ENCODE measurements around the gene CIAO3. TPM values are rescaled to one million over a fixed set of nuclear protein-coding genes. Genes with fewer than 3 reads are reported as not detected.
"Not testable (repeated sequence)": the region's sequence is repeated elsewhere in the genome, so short reads cannot be mapped to it uniquely, and the experiment has no call there.

Gene CIAO3
- total and polyA plus RNA-seq, 4 experiments from 2014 or later = 10.8 to 58.2 (median 42.1) TPM

DNA sequence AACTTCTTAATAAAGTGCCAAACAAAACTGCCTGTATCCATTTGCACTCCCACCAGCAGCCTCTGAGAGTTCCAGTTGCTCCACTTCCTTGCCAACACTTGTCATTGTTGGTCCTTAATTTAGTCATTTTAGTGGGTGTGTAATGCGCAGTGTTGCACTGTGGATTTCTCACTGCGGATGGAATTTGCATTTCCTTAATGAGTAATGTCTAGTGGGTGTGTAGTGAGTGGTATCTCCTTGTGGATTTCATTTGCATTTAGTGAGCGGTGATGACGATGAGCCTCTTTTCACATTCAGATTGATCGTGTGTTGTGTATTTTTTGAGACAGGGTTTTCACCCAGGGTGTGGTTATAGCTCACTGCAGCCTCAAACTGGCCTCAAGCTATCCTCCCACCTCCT lies 15.6 kb upstream of the CIAO3 start:
- Mint-ChIP-seq H3K27me3 (peaks cover 7% of the 10 kb centered on the region in 2 donors), H3K36me3 (peaks cover 0 to 3% of the 10 kb centered on the region in 2 donors), H3K9me3 (peaks cover 0 to 5% (median under 1%) of the 10 kb centered on the region in 8 donors), H3K4me1 (peaks cover 0 to 2% (median under 1%) of the 10 kb centered on the region in 4 donors), H3K27ac (no peak overlapping the region), H3K4me3 (no peak overlapping the region)
- Histone ChIP-seq H3K4me1 (ENCODE audit: insufficient read depth, low read length) (no peaks in the 10 kb centered on the region), H3K27ac (ENCODE audit: low read depth, low read length) (no peak overlapping the region), H3K27me3 (ENCODE audit: insufficient read depth, low read length) (no peaks in the 10 kb centered on the region), H3K36me3 (ENCODE audit: insufficient read depth, low read length) (no peaks in the 10 kb centered on the region), H3K9me3 (ENCODE audit: control insufficient read depth in 1 of 2, low read length in 2 of 2) (no peaks in the 10 kb centered on the region), H3K4me3 (ENCODE audit: low read length in 2 of 2) (no peak overlapping the region)
- intact Hi-C loops (cut with micrococcal nuclease) = no loop called here
- CTCF ChIA-PET (ENCODE audit: partially characterized antibody) = interaction anchor here (1.7 kb wide), 1 partner anchor 12 kb away, joined by 5 read pairs; no protein-coding TSS in a partner anchor
- POLR2A ChIA-PET (ENCODE audit: partially characterized antibody) = no interaction called here
- no peak for DNase-seq

DNA sequence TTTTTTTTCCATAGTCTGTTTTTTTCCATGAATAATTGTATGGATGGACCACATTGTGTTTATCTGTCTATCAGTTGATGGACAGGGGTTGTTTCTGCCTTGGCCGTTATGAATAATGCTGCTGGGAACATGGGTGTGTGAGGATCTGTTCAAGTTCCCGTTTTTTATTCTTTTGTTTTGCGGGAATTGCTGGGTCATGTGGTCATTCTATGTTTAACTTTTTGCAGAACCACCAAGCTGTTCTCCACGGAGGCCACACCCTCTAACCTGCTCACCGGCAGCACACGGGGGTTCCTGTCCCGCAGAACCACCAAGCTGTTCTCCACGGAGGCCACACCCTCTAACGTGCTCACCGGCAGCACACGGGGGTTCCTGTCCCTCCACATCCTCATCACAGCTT lies 13.9 kb upstream of the CIAO3 start:
- Histone ChIP-seq H3K4me3 (ENCODE audit: low read length in 2 of 2) (no peak overlapping the region), H3K9me3 (ENCODE audit: control insufficient read depth in 1 of 2, low read length in 2 of 2) (no peaks in the 10 kb centered on the region), H3K27ac (ENCODE audit: low read depth, low read length) (no peak overlapping the region), H3K27me3 (ENCODE audit: insufficient read depth, low read length) (no peaks in the 10 kb centered on the region), H3K36me3 (ENCODE audit: insufficient read depth, low read length) (no peaks in the 10 kb centered on the region), H3K4me1 (ENCODE audit: insufficient read depth, low read length) (no peaks in the 10 kb centered on the region)
- Mint-ChIP-seq H3K4me1 (peaks cover 0 to 2% (median under 1%) of the 10 kb centered on the region in 4 donors), H3K4me3 (no peak overlapping the region), H3K36me3 (peaks cover 0 to 3% of the 10 kb centered on the region in 2 donors), H3K9me3 (peaks cover 0 to 5% (median under 1%) of the 10 kb centered on the region in 8 donors), H3K27ac (no peak overlapping the region), H3K27me3 (peaks cover 6 to 7% of the 10 kb centered on the region in 2 donors)
- ChIA-PET POLR2A (ENCODE audit: partially characterized antibody) (no interaction called here), CTCF (ENCODE audit: partially characterized antibody) (interaction anchor here (0.7 to 0.9 kb wide), 2 partner anchors 25 to 42 kb away, joined by 3 read pairs; no protein-coding TSS in a partner anchor)
- no peak for DNase-seq
- intact Hi-C loops (cut with micrococcal nuclease) = no loop called here

DNA sequence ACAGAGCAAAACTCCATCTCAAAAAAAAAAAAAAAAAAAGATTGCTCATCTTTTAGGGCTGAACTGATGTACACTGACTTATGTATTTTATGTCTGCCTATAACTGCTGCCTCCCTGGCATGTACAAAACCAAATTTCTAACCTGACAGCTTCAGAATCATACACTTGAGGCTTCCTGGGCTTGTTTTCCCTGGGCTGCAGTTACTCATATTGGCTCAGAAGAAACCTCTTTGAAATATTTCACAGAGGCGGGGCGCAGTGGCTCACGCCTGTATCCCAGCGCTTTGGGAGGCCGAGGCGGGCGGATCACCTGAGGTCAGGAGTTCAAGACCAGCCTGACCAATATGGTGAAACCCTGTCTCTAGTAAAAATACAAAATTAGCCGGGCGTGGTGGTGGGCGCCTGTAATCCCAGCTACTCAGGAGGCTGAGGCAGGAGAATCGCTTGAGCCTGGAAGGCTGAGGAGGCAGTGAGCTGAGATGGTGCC lies 13.4 kb upstream of the CIAO3 start:
- H3K4me3 Mint-ChIP-seq; POLR2A ChIA-PET (ENCODE audit: partially characterized antibody); DNase-seq; H3K4me3 ChIP-seq (ENCODE audit: low read length in 2 of 2); H3K27ac ChIP-seq (ENCODE audit: low read depth, low read length); H3K36me3 Mint-ChIP-seq; H3K4me1 Mint-ChIP-seq; H3K27ac Mint-ChIP-seq; H3K27me3 Mint-ChIP-seq; H3K36me3 ChIP-seq (ENCODE audit: insufficient read depth, low read length); H3K4me1 ChIP-seq (ENCODE audit: insufficient read depth, low read length); H3K27me3 ChIP-seq (ENCODE audit: insufficient read depth, low read length); intact Hi-C loops (cut with micrococcal nuclease); H3K9me3 ChIP-seq (ENCODE audit: control insufficient read depth in 1 of 2, low read length in 2 of 2); H3K9me3 Mint-ChIP-seq: not testable (repeated sequence)
- CTCF ChIA-PET (ENCODE audit: partially characterized antibody) = interaction anchor here (0.7 to 0.9 kb wide), 2 partner anchors 24 to 42 kb away, joined by 3 read pairs; no protein-coding TSS in a partner anchor

DNA sequence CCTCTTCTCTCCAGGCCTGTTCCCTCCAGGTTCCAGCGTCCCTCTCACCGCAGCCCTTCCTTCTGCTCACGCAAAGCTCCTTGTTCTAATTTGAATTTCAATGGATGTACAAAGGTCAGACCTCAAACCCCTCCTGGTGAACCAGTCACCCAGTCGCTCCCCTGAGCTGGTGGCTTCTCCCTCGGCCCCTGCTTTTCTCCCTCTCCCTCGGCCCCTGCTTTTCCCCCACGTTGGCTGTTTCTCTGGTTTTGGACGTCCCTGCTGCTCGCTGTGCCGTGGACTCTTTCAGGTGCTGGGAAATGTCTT lies 11.2 kb upstream of the CIAO3 start:
- ChIA-PET POLR2A (ENCODE audit: partially characterized antibody) (interaction anchor here (0.7 kb wide), 1 partner anchor 57 kb away, joined by 3 read pairs; no protein-coding TSS in a partner anchor), CTCF (ENCODE audit: partially characterized antibody) (interaction anchor here (0.9 kb wide), 1 partner anchor 39 kb away, joined by 3 read pairs; no protein-coding TSS in a partner anchor)
- H3K36me3 ChIP-seq (ENCODE audit: insufficient read depth, low read length) = no peaks in the 10 kb centered on the region
- peaks cover 0 to 5% (median 1%) of the 10 kb centered on the region in 8 donors for H3K9me3 Mint-ChIP-seq
- no peak overlapping the region for H3K27ac ChIP-seq (ENCODE audit: low read depth, low read length)
- no peak overlapping the region for H3K4me3 ChIP-seq (ENCODE audit: low read length in 2 of 2)
- H3K9me3 ChIP-seq (ENCODE audit: control insufficient read depth in 1 of 2, low read length in 2 of 2) = no peaks in the 10 kb centered on the region
- H3K36me3 Mint-ChIP-seq = peaks cover 0 to 3% of the 10 kb centered on the region in 2 donors
- H3K27me3 Mint-ChIP-seq = peaks cover 3 to 4% of the 10 kb centered on the region in 2 donors
- H3K27me3 ChIP-seq (ENCODE audit: insufficient read depth, low read length) = no peaks in the 10 kb centered on the region
- peaks cover 0 to 2% (median under 1%) of the 10 kb centered on the region in 4 donors for H3K4me1 Mint-ChIP-seq
- no peak overlapping the region for H3K27ac Mint-ChIP-seq
- intact Hi-C loops (cut with micrococcal nuclease) = no loop called here
- no peak overlapping the region for H3K4me3 Mint-ChIP-seq
- DNase-seq = no peak
- H3K4me1 ChIP-seq (ENCODE audit: insufficient read depth, low read length) = no peaks in the 10 kb centered on the region

DNA sequence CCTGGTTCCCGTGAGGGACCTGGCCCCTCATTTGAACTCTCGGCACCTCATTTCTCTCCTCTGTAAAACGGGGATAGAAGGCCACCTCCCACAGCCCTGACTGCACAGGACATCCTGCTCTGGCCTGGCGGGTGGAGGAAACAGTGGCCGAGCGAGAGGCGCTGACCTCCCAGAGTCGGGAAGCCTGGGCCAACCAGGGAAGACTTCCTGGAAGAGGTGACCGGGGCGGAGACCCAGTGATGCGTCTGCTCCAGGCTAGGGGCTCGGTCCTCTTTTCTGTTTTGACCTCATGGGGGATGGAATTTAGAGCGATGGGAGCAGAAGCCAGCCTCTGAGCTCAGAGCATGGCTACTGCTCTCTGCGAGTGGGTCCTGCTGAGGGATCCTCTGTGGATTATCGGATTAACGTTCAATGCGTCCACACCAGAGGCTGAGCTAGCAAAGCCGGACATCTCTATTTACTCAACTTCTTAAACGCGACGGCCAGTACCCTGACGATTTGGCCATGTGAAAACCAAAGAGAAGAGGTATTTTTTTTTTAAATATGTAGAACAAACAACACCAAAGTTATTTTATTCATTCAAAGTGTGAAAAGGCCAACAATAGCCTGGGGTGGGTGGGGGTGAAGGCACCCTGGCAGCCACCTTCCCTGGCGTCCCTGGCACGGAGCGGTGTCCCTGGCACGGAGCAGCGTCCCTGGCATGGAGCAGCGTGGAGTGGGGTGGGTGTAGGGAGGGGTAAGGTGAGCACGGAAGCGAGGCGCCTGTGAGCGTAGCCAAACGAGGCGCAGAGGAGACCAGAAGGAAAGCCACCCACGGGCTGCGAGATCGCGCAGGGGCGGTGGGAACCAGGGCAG lies 10.6 kb upstream of the CIAO3 start:
- H3K27ac Mint-ChIP-seq = no peak overlapping the region
- no peaks in the 10 kb centered on the region for H3K9me3 ChIP-seq (ENCODE audit: control insufficient read depth in 1 of 2, low read length in 2 of 2)
- peaks cover 0 to 3% (median 0%) of the 10 kb centered on the region in 8 donors for H3K9me3 Mint-ChIP-seq
- no peak overlapping the region for H3K4me3 ChIP-seq (ENCODE audit: low read length in 2 of 2)
- H3K27me3 ChIP-seq (ENCODE audit: insufficient read depth, low read length) = no peaks in the 10 kb centered on the region
- peaks cover 0 to 1% of the 10 kb centered on the region in 2 donors for H3K36me3 Mint-ChIP-seq
- CTCF ChIA-PET (ENCODE audit: partially characterized antibody) = interaction anchor here (0.9 to 1.6 kb wide), 2 partner anchors 35 to 39 kb away, joined by 3 to 4 read pairs; no protein-coding TSS in a partner anchor
- no peaks in the 10 kb centered on the region for H3K36me3 ChIP-seq (ENCODE audit: insufficient read depth, low read length)
- H3K4me1 ChIP-seq (ENCODE audit: insufficient read depth, low read length) = no peaks in the 10 kb centered on the region
- H3K4me3 Mint-ChIP-seq = no peak overlapping the region
- POLR2A ChIA-PET (ENCODE audit: partially characterized antibody) = interaction anchor here (0.7 to 1.2 kb wide), 2 partner anchors 10 to 56 kb away, joined by 3 read pairs; partner anchors contain the start of gene CIAO3
- peaks cover 0 to 2% (median under 1%) of the 10 kb centered on the region in 4 donors for H3K4me1 Mint-ChIP-seq
- intact Hi-C loops (cut with micrococcal nuclease) = no loop called here
- DNase-seq = no peak
- H3K27ac ChIP-seq (ENCODE audit: low read depth, low read length) = no peak overlapping the region
- peaks cover under 1 to 1% of the 10 kb centered on the region in 2 donors for H3K27me3 Mint-ChIP-seq

DNA sequence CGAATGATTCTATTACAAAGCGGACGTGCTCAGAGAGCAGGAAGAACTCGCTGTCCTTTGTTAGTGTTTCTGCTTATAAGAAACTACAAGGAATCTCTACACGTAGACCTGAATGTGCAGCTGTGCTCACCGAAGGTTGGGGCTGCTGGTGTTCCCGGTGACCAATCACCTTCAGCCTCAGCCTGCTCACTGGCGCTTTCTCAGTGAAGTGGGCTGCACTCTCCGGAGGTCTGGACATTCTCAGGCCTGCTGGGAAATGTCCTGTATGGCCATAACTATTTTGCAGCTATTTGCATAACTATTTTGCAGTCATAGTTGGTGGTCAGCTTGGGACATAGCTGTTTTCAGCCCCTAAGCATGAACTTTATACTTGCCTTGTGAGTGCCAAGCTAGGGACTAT lies 9.7 kb upstream of the CIAO3 start:
- no peak for DNase-seq
- H3K36me3 Mint-ChIP-seq = no peaks in the 10 kb centered on the region
- H3K4me1 Mint-ChIP-seq = peaks cover 0 to 2% (median under 1%) of the 10 kb centered on the region in 4 donors
- Histone ChIP-seq H3K9me3 (ENCODE audit: control insufficient read depth in 1 of 2, low read length in 2 of 2) (no peaks in the 10 kb centered on the region), H3K4me1 (ENCODE audit: insufficient read depth, low read length) (no peaks in the 10 kb centered on the region), H3K36me3 (ENCODE audit: insufficient read depth, low read length) (no peaks in the 10 kb centered on the region), H3K27ac (ENCODE audit: low read depth, low read length) (no peak overlapping the region), H3K27me3 (ENCODE audit: insufficient read depth, low read length) (no peaks in the 10 kb centered on the region), H3K4me3 (ENCODE audit: low read length in 2 of 2) (no peak overlapping the region)
- no peak overlapping the region for H3K4me3 Mint-ChIP-seq
- POLR2A ChIA-PET (ENCODE audit: partially characterized antibody) = interaction anchor here (1.2 kb wide), 1 partner anchor 10 kb away, joined by 3 read pairs; the partner anchor contains the start of gene CIAO3
- H3K27ac Mint-ChIP-seq = peak overlapping the region in 1 of 7 donors; percentile 42
- intact Hi-C loops (cut with micrococcal nuclease) = no loop called here
- H3K27me3 Mint-ChIP-seq = peaks cover 0 to 1% of the 10 kb centered on the region in 2 donors
- CTCF ChIA-PET (ENCODE audit: partially characterized antibody) = interaction anchor here (1.6 kb wide), 1 partner anchor 34 kb away, joined by 4 read pairs; no protein-coding TSS in a partner anchor
- peaks cover 0 to 3% (median 0%) of the 10 kb centered on the region in 8 donors for H3K9me3 Mint-ChIP-seq

DNA sequence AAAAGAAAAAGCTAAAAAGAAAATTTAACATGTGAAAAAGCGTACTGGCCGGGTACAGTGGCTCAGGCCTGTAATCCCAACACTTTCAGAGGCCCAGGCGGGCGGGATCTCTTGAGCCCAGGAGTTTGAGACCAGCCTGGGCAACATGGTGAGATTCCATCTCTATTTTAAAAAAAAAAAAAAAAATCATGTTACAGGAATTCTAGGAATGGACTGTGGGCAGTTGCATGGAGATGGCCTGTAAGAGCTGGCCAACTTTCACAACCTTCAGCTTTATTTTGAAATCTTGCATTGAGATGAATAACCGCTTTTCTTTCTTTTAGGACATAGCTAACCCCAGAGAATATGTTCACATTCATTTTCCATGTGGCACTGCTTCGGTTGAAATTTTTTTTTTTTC lies 8.2 kb upstream of the CIAO3 start:
- H3K27me3 ChIP-seq (ENCODE audit: insufficient read depth, low read length) = no peaks in the 10 kb centered on the region
- H3K36me3 ChIP-seq (ENCODE audit: insufficient read depth, low read length) = no peaks in the 10 kb centered on the region
- Mint-ChIP-seq H3K36me3 (no peaks in the 10 kb centered on the region), H3K27me3 (peaks cover 0 to under 1% of the 10 kb centered on the region in 2 donors), H3K4me1 (no peaks in the 10 kb centered on the region), H3K4me3 (no peak overlapping the region), H3K27ac (no peak overlapping the region), H3K9me3 (peaks cover 0 to 3% (median 0%) of the 10 kb centered on the region in 8 donors)
- no peaks in the 10 kb centered on the region for H3K9me3 ChIP-seq (ENCODE audit: control insufficient read depth in 1 of 2, low read length in 2 of 2)
- no peak overlapping the region for H3K27ac ChIP-seq (ENCODE audit: low read depth, low read length)
- DNase-seq = no peak
- CTCF ChIA-PET (ENCODE audit: partially characterized antibody) = interaction anchor here (1.0 kb wide), 1 partner anchor 36 kb away, joined by 3 read pairs; no protein-coding TSS in a partner anchor
- no peaks in the 10 kb centered on the region for H3K4me1 ChIP-seq (ENCODE audit: insufficient read depth, low read length)
- POLR2A ChIA-PET (ENCODE audit: partially characterized antibody) = no interaction called here
- intact Hi-C loops (cut with micrococcal nuclease) = no loop called here
- no peak overlapping the region for H3K4me3 ChIP-seq (ENCODE audit: low read length in 2 of 2)

All from CD4-positive, alpha-beta memory T cell (primary cell).